ENCODE data around the gene OR2T29.
"Not testable (repeated sequence)": the region's sequence is repeated elsewhere in the genome, so short reads cannot be mapped to it uniquely, and the experiment has no call there.

Gene OR2T29

GRCh38 chr1:248562672-248563071 lies at the start of gene OR2T29:
TSS of gene OR2T29 (minus strand) at chr1:248562772. CDS start at chr1:248559491, 3,281 bp downstream.
- DNase-seq (ENCODE audit: low read depth in 3 of 3, low spot score in 1 of 3), result not testable (repeated sequence)

- no peak for DNase-seq (ENCODE audit: low read depth in 3 of 3, low spot score in 1 of 3)
Measured at GRCh38 chr1:248611883-248612414, 49.4 kb upstream of the OR2T29 start.

GRCh38 chr1:248610301-248610700 lies 47.7 kb upstream of the OR2T29 start:
- DNase-seq (ENCODE audit: low read depth in 3 of 3, low spot score in 1 of 3), result no peak

GRCh38 chr1:248599396-248599795 lies 36.8 kb upstream of the OR2T29 start:
- DNase-seq (ENCODE audit: low read depth in 3 of 3, low spot score in 1 of 3), result no peak

- no peak for DNase-seq (ENCODE audit: low read depth in 3 of 3, low spot score in 1 of 3)
Measured at GRCh38 chr1:248597589-248597988, 35.0 kb upstream of the OR2T29 start, which contains the start of gene OR2T10. TSS of gene OR2T10 (minus strand) at chr1:248597700. CDS start at chr1:248593768, 3,932 bp downstream.

- DNase-seq (ENCODE audit: low read depth in 3 of 3, low spot score in 1 of 3), result no peak
Measured at GRCh38 chr1:248596615-248597014, 34.0 kb upstream of the OR2T29 start.

- no peak for DNase-seq (ENCODE audit: low read depth in 3 of 3, low spot score in 1 of 3)
Measured at GRCh38 chr1:248593226-248593625, 30.7 kb upstream of the OR2T29 start.

- DNase-seq (ENCODE audit: low read depth in 3 of 3, low spot score in 1 of 3), result no peak
Measured at GRCh38 chr1:248592655-248593054, 30.1 kb upstream of the OR2T29 start.

GRCh38 chr1:248590055-248590454 lies 27.5 kb upstream of the OR2T29 start:
- DNase-seq (ENCODE audit: low read depth in 3 of 3, low spot score in 1 of 3), result no peak

- DNase-seq (ENCODE audit: low read depth in 3 of 3, low spot score in 1 of 3), result no peak
Measured at GRCh38 chr1:248589334-248589733, 26.8 kb upstream of the OR2T29 start.

GRCh38 chr1:248585266-248585665 lies 22.7 kb upstream of the OR2T29 start:
- no peak for DNase-seq (ENCODE audit: low read depth in 3 of 3, low spot score in 1 of 3)

- no peak for DNase-seq (ENCODE audit: low read depth in 3 of 3, low spot score in 1 of 3)
Measured at GRCh38 chr1:248576260-248576980, 13.8 kb upstream of the OR2T29 start.

- not testable (repeated sequence) for DNase-seq (ENCODE audit: low read depth in 3 of 3, low spot score in 1 of 3)
Measured at GRCh38 chr1:248574657-248575056, 12.1 kb upstream of the OR2T29 start, which contains the start of gene OR2T34. TSS of gene OR2T34 (minus strand) at chr1:248574757. CDS start at chr1:248574757, 0 bp downstream.

- not testable (repeated sequence) for DNase-seq (ENCODE audit: low read depth in 3 of 3, low spot score in 1 of 3)
Measured at GRCh38 chr1:248573856-248574255, 11.3 kb upstream of the OR2T29 start.

GRCh38 chr1:248572049-248572448 lies 9.5 kb upstream of the OR2T29 start:
- DNase-seq (ENCODE audit: low read depth in 3 of 3, low spot score in 1 of 3), result not testable (repeated sequence)

GRCh38 chr1:248570811-248571210 lies 8.2 kb upstream of the OR2T29 start:
- not testable (repeated sequence) for DNase-seq (ENCODE audit: low read depth in 3 of 3, low spot score in 1 of 3)

- not testable (repeated sequence) for DNase-seq (ENCODE audit: low read depth in 3 of 3, low spot score in 1 of 3)
Measured at GRCh38 chr1:248569049-248569448, 6.5 kb upstream of the OR2T29 start.

GRCh38 chr1:248565530-248566373 lies 3.2 kb upstream of the OR2T29 start:
- not testable (repeated sequence) for DNase-seq (ENCODE audit: low read depth in 3 of 3, low spot score in 1 of 3)

- not testable (repeated sequence) for DNase-seq (ENCODE audit: low read depth in 3 of 3, low spot score in 1 of 3)
Measured at GRCh38 chr1:248551027-248551426, 11.5 kb downstream of the OR2T29 start.

- not testable (repeated sequence) for DNase-seq (ENCODE audit: low read depth in 3 of 3, low spot score in 1 of 3)
Measured at GRCh38 chr1:248547383-248547782, 15.2 kb downstream of the OR2T29 start.

GRCh38 chr1:248537449-248537848 lies 25.1 kb downstream of the OR2T29 start:
- DNase-seq (ENCODE audit: low read depth in 3 of 3, low spot score in 1 of 3), result not testable (repeated sequence)

- no peak for DNase-seq (ENCODE audit: low read depth in 3 of 3, low spot score in 1 of 3)
Measured at GRCh38 chr1:248521856-248522255, 40.7 kb downstream of the OR2T29 start.
